ENCODE data around the gene MN1.

The MN1 gene

DNA sequence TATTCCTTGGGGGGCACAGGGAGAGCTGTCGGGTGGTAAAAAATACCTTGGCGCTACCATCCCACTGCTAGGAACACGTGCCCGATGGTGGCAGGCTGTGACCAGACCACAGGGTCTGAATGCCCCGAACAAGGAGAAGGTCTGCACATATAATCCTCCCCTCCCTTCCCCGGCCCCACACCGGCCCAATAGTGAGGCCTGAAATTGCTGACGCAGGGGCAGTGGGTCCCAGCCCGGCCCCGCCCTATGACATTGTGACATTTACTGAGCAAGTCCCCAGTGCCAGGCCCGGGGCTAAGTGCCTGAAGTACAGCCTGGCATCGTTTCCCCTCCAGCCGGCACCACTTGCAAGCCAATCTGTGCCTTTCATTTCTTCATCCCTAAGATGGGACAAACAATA lies 19.5 kb downstream of the MN1 start:
- no peak for DNase-seq

DNA sequence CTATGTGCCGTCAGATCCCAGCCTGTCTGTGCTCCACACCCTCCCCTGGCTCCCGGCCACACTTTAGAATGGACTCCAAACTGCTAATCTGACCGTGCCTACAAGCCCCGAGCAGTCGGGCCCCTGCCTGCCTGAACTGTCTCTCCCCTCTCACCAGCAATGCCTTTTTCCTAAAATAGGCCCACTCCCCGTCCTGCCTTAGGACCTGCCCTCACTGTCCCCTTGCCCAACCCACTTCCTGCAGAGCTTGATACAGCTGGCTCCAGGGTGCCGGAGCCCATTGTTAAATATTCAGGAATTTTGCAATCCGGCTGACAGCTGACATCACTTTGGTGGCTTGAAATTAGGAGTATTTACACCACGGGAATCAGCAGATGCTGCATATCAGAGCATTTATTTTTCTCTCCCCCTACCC lies 21.4 kb downstream of the MN1 start:
- no peak for DNase-seq

DNA sequence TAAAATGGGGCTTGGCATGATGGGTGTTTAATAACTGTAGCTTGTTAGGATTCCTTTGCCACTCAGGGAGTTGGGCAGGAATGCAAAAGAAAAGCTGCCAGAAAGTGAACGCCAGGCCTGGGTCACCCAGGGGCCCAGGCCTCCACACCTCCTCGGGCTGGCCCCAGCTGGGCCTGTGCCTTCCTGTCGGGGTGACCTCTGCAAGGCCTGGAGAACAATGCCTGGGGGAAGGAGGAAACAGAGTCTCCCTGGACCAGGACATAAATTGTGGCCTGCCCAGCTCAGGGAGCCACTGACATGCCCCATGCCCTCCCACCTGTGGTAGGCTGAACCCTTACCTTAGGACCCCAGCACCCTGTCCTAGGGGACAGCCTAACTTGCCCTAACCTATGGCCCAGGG lies 21.9 kb downstream of the MN1 start:
- no peak for DNase-seq

DNA sequence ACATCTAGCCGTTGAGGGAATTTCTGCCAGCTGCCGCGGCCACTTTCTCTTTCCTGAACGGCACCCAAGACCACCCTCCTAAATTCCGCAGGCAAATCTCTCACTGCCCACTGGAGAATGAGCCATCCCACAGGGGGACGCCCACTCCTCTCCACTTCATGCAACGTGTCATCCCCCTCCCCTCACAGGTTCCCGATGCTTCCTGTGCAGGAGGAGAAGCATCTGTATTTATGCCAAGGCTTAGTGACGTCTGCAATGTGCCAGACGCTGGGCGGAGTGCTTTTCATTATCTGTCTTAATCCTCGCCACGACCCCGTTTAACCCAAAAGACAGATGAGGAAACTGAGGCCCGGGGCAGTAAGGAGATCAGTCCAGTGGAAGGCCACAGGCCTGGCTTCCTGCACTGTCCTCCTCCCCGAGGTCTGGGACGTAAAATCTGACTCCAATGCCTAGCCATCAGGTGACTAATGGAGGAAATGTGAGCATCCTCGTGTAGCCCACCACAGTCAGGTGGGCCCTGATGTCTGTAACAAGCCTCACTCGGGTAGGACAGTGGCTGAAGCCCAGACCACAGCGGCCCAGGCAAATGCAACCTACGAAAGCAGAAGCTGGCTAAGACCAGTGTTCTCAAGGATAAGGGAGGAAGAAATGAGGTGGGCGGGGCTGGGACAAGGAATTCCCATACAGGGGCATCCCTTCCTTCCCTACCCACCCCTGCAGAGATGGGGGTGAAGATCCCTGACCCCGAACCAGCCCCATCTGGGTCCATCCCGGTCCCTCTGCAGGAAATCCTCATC lies 23.1 kb downstream of the MN1 start:
- DNase-seq = no peak

DNA sequence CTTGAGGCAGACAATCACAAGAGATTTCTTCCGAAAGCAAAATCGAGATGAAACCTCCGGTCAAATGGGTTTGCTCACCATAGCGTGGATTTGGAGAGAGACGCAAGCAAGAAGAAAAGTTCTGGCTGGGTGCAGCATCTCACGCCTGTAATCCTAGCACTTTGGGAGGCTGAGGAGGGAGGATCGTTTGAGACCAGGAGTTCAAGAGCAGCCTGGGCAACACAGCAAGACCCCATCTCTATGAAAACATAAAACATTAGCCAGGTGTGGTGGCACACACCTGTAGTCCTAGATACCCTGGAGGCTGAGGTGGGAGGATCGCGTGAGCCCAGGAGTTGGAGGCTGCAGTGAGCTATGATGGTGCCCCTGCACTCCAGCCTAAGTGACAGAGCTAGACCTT lies 24.4 kb downstream of the MN1 start:
- DNase-seq = no peak

DNA sequence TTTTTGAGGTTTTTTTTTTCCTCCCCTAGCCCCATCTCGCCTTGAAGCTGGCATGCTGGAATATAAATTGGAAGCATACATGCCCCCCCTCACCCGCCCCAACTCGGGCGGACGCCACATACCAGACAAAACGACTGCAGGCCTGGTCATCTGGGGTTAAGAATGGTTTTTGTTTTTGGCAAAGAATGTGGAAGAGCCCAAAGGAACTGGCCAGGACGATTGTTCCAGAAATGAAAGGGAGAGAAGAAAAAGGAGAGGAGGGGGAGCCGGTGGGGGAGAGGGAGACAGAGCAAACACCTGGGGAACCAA lies 25.0 kb downstream of the MN1 start:
- DNase-seq = no peak

DNA sequence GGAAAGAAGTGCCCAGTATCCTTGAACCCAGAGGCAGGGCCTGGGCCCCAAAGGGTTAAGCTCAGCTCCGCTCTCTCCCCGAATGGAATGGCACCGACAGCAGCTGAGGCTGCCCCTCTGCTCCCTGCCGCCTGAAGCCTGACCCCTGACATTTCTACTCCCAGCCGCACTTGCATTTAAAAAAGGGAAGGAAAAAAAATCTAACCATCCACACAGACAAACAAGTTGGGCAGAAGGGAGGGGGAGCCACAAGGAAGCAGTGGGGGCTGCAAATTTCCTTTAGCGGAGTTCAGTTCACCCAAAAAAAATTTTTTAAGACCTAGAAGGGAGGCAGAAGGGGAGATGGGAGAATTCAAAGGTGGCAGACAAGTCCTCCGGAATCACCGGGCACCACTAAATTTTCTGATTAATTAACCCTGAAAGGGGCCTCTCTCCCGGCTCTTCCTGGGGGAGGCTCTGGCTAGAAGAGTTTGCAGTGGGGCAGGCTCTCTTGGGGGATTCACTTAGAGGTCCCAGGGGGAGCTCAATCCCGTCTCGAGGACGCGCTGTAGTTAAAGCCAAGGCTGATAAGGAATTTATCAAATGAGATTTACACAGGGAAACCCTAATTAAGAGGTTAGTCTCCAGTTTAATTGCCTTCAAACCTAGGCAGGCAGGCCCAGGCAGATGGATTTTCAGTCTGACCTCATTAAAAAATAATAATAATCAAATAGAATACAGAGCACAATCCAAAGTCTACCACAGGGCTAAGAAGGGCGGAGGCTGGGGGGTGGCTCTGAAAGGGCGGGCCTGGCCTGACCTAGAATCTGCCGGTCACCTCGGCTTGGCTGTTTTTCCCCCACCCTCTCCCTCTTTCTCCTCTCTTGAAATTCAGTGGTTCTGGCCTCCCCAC lies 25.6 kb downstream of the MN1 start:
- no peak for DNase-seq

DNA sequence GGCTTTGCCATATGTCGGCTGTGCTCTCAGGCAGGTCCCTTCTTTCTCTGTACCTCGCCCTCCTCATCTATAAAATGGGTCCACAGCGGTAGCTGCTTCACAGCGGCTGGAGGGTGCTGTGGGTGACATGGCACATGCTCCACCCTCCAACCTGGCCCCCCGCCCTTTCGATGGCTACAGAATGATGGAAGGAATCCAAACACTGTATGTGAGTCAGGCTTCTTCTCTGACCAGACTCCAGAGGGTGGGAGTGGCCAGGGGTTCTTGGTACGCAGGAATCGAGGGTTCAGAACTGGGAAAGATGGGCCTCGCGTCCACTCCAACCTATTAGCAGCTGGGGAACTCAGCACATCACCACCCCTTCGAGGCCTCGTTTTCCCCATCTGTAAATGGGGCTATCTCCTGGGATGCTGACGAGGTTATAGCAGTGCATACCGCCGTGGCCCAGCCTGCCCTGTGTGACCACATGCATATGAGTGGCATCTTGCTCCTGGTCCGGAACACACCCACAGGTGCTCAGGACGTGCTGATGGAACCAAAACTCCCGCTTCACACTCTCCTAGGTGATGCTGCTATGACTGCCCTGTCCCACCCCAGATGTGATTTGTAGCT lies 26.4 kb downstream of the MN1 start:
- DNase-seq = no peak

DNA sequence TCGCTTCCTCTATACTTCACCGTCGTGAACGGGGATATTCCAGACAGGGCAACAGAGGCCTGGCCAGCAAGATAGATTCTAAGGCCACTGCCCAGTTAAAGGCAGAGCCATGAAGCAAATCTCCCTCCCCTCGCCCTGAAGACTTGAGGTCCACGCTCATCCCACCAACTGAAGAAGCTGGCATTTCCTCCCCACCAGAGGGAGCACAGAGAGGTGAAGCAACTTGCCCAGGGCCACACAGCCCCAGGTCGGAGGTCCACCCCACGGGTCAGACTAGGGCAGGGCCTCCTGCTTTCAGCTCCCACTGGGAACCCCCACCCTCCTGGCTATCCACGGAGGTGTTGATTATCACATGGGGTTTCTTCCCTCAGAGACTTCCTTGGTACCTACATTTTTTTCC lies 27.4 kb downstream of the MN1 start:
- no peak for DNase-seq

DNA sequence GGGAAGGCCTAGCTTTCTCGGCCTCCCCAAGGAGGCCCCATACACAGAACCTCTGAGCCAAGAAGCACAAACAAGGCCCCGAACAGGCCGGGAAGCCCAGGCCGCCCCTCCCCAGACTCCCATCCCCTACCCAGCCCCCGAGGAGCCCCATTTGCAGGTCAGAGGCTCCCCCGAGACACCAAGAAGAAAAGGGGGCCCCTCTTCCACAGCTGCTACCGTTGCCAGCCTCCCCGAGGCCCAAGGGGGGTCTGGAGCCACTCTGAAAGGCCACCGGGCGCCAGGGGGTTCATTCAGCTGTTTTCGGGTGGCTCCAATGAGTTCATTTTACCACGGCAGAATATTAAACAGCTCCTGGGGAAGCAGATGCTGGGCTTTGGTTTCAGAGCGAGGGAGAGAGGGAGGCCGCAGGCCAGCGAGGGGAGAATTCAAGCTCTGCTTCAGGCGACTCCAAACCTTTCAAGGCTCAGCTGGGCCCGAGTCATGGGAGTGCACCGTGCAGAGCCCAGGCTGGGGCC lies 28.5 kb downstream of the MN1 start:
- DNase-seq = no peak

DNA sequence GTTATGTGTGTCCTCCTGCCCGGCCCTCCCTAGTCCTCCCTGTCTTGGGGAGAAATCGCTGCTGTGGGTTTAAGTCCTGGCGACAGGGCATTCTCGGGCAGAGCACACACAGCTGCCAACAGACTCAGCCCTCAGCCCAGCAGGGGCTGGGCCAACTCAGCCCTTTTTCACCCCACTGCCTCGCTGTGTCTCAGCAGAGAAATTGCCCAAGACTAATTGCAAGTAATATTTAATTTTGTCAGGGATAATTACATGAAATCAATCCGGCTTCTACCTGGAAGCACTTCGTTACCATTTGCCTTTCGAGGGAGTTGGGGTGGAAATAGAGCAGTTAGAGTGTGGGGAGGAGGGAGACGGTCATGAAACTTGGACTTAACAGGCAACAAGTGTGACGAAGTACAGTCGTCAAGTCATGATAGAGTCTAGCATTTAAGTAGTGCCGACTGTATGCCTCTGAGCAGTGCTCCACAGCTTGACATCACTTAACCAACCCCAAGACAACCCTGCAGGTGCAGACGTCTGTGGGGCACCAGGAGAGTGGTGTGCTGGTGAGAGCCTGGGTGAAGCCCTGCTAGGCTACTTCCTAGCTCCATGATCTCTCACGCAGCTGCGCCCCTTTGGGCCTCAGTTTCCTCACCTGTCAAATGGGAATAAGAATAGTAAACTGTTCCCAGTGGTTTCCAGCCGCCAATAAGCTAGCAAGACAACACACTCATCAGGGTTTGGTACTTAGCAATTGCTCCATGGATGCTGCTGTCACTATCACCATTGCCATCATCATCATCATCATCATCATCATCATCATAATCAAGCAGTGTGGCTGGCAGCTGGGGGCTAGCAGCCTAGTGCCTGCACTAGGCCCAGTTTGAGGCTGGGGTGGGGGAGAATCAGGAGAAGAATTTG lies 29.2 kb downstream of the MN1 start:
- no peak for DNase-seq

DNA sequence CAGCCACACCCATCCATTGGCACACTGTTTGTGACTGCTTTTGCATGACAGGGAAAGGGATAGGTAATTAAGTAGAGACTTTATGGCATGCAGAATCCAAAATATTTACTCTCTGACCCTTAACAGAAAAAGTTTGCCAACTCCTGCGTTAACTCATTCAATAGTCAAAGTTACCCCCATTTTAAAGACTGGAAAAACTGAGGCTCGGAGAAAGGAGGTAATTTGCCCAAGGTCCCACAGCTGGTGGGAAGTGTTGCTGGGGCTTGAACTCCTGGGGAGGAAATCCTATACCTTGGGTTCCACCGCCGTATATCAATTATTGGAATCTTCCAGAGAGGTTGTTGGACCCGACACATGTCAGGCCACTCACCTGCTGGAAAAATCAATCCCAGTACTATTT lies 29.9 kb downstream of the MN1 start:
- DNase-seq = no peak

DNA sequence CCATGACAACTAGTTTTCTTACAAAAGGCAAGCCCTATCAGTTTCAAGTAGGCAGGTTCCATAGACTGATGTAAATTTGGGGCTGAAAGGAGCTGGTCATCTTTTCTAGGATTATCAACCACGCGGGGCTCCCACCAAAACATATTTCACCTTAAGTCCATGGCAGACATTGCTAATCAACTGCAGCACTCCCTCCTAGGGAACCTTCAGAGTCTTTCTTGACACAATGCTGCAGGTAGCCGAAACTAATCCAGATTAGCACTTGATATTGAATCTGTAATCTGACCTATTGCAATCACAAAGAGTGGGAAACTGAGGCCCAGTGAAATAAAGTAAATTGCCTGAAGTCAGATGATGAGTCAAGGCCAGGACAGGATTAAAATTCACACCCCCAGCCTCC lies 32.5 kb downstream of the MN1 start:
- no peak for DNase-seq

DNA sequence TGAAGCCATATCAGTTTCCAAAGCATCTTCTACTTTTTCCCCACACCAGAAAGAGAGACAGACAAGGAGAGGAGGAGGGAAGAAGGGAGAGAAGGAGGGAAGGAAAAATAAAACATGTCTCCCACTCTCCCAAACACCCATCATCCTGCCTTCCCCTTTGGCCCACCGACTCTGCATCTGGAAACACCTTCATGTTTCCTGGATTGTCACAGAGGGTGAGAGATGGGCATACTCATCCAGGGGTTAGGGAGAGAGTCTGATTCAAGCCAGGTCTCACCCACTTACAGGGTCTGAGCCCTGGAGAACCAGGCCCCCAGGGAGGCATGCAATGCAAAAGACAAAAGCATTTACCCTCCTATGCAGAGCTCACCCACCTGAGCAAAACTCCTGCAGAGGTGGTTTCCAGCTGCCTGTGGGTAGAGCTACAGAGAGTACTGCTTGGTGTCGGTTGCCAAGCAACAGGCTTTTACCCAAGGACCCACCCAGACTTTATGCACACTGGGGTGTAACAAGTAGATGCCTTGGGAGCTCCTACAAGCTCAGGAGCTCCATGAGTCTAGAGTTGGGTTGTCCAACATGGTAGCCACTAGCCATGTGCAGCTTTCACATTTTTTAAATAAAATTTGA lies 33.4 kb downstream of the MN1 start:
- DNase-seq = no peak

DNA sequence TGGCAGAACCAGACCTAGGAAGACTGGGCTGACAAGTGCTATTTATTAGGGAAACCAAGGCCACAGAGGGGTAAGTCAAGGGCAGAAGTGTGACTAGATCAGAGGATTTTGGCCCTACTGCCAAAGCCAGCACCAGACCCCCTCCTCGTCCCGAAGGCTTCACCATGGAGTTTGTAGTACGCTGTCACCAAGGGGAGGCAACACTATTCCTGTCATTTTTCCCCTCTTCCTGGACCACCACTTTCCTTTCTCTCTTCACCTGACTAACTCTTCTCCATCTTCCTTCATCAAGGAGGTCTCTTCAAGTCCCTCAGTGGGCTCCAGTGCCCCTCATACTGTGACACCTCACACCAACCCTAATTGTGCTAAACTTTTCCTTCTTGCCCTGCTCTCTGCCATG lies 34.9 kb downstream of the MN1 start:
- no peak for DNase-seq

DNA sequence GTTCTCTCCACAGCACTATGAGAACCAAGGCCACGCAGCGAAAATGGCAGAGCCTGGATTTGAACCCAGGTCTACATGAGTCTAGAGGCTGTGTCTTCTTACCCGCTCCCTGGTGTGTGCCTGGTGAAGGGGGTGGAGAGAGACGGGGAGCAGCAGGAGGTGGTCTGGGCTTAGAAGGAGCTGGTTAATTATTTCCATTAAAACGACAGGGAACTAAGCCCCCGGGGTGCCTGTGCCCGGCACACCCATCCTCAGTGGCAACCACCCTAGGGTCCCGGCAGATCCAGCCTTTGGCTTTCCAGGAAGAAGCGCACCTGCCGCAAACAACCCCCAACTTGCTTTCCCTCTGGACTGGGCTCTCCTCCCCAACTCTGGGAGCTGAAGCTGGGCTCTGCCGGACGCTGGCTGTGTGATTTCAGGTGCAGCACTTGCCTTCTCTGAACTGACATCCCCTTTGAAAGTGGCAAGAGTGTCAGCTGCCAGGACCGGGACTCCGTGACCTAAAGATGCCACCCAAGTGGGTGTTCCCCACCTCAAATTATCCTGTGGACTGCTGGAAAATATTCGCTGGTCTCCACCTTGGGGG lies 35.8 kb downstream of the MN1 start:
- no peak for DNase-seq

DNA sequence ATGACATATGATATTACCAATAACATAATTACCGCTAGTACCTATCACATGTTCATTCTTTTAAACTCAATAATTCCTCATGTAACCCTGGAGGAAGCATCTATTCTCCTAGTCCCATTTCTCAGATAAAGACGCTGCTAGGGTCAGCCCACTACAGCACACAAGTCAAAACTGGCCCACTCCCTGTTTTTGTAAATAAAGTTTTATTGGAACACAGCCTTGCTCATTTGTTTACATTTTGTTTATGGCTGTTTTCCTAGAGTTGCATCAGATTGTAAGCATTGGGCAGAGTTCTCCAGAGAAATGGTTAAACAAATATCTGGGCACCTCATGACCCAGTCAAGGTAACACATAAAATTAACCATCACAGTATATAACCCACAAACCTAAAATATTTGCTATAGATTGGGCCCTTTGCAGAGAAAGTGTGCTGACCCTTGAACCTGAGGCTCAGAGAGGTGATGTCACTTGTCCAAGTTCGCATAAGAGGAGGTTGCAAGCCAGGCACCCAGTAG lies 36.8 kb downstream of the MN1 start:
- DNase-seq = no peak

DNA sequence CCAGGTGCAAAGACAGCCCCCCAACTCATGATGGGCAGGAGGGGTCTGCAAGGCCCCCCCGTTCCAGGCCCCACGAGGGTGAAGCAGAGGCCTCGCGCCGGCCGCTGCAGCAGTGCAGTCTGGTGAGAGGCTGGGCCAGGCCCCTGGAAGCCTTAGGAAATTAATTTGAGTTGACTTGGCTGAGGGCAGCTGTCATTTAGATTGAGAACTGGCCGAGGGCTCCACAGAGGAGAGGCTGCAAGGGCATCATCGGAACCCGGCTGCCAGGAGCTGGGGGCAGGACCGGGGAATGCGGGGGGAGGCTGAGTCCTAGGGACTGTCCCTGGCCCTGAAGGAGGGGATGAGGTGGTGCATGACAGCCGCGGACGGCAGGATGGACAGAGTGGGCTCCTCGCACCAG lies 39.9 kb downstream of the MN1 start:
- no peak for DNase-seq

DNA sequence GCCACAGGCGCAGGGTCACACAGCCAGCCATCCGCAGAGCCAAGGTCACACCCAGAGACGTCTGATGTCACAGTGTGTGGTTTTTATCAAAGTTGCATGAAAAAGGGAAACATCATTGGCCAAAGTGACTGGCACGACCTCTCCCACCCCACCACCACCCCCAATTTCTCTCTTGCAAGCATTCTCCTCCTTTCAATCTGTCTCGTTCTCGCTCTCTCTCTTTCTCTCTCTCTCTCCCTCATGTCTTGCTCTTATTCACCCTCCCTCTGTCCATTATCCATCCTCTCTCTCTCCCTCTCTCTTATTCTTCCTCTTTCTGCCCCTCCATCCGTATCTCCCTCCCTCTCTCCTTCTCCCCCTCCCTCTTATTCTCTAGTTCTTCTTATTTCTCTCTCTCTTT lies 40.6 kb downstream of the MN1 start:
- DNase-seq = no peak

DNA sequence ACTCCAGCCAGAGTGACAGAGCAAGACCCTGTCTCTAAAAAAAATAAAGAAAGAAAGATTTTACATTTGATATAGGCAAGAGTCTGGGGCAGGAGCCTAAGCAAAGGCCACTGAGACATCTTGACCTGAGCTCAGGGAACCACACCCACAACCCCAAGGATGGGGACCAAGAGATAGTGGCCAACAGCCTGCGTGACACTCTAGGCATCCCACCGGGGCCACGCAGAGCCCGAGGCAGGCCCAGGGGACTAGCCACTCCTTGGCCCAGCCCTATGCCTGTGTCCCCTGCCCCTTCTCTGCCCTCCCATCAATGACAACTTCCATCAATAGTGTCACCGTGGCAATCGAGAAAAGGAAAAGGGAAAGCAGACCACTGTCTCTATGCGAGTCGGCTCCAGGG lies 41.1 kb downstream of the MN1 start:
- DNase-seq = no peak

DNA sequence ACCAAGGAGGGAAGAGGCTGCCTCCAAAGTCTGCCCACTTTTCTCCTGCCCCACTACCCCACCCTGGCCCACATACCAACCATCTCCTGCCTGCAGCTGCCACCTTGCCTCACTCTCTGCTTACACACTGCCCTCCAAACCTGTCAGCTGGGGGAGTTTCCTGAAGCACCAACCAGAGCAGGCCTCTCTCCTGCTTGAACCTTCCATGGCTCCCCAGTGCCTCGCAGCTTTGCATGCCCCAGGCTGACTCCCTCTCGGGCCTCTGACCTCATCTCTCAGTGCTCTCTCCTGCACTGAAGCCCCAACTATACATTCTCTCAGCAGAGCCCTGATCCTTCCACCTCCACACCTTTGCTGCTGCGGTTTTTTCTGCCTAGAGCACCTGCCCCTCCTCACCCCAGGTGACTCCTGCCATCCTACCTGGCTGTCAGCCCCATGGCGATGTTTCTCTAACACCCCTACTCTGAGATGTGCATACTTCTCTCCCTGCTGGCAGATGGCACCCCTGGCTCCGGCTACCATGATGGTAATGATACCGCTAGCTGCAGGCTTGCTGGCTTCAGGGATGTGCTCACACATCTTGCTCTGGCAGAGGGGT lies 43.5 kb downstream of the MN1 start:
- no peak for DNase-seq

Measured in NCI-H1092 (cell line).